ENCODE data around the gene SLC25A18. TPM values are rescaled to one million over a fixed set of nuclear protein-coding genes. Genes with fewer than 3 reads are reported as not detected.
A peak's percentile ranks its signal among the peaks of the same experiment; 100 is the strongest.

The SLC25A18 gene
- polyA plus RNA-seq, 1 donor (not counting 4 experiments of a cell fraction or from before 2014, with no cell fraction given), result 0.04 TPM

DNA sequence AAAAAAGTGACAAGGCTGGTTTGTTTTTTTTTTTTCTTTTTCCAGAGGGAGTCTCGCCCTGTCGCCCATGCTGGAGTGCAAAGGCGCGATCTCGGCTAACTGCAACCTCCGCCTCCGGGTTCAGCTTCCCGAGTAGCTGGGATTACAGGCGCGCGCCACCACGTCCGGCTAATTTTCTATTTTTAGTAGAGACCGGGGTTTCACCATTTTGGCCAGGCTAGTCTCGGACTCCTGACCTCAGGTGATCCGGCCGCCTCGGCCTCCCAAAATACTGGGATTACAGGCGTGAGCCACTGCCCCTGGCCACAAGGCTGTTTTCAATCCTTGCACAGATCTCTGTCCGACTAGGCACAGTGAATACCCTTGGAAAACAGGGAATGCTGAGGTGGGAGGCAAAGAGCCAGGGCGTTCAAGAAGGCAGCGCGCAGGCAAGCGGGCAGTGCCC is 64.7 kb downstream of the SLC25A18 start:
- Histone ChIP-seq H2AFZ (ENCODE audit: control insufficient read depth, low read length) (peak overlapping the region; percentile 66), H3K9ac (ENCODE audit: control insufficient read depth, extremely low read depth, insufficient read depth, low read length) (peak overlapping the region; percentile 99), H3K79me2 (ENCODE audit: control insufficient read depth, insufficient read depth, low read length) (peaks cover 51% of the 10 kb centered on the region), H3K27ac (ENCODE audit: control insufficient read depth, insufficient read depth, low read length) (peak overlapping the region; percentile 98), H4K20me1 (ENCODE audit: control insufficient read depth, extremely low read depth, insufficient read depth, low read length) (peaks cover 3% of the 10 kb centered on the region), H3K27me3 (ENCODE audit: control insufficient read depth, extremely low read depth, insufficient read depth, low read length) (no peaks in the 10 kb centered on the region), H3K4me3 (ENCODE audit: control insufficient read depth in 2 of 3, extremely low read depth in 1 of 3, insufficient read depth in 2 of 3, low read depth in 1 of 3, low read length in 3 of 3) (peak overlapping the region; percentile 95 to 97 (median 95)), H3K4me2 (ENCODE audit: control insufficient read depth, extremely low read depth, insufficient read depth, low read depth, low read length) (peak overlapping the region; percentile 61), H3K9me1 (ENCODE audit: control insufficient read depth, extremely low read depth, insufficient read depth, low read length) (no peaks in the 10 kb centered on the region), H3K9me3 (ENCODE audit: control insufficient read depth, low read depth, low read length) (no peaks in the 10 kb centered on the region), H3K4me1 (ENCODE audit: control insufficient read depth, extremely low read depth, insufficient read depth, low read length) (peaks cover 21% of the 10 kb centered on the region), H3K36me3 (ENCODE audit: control insufficient read depth in 2 of 2, extremely low read depth in 1 of 2, insufficient read depth in 2 of 2, low read length in 2 of 2) (peaks cover 0 to 4% of the 10 kb centered on the region in 2 experiments)
- no peak for FAIRE-seq
- no peak for TF ChIP-seq EZH2 (IDR thresholded peaks at IDR 0.05; ENCODE audit: low read length)
- TF ChIP-seq, protein P1, sequence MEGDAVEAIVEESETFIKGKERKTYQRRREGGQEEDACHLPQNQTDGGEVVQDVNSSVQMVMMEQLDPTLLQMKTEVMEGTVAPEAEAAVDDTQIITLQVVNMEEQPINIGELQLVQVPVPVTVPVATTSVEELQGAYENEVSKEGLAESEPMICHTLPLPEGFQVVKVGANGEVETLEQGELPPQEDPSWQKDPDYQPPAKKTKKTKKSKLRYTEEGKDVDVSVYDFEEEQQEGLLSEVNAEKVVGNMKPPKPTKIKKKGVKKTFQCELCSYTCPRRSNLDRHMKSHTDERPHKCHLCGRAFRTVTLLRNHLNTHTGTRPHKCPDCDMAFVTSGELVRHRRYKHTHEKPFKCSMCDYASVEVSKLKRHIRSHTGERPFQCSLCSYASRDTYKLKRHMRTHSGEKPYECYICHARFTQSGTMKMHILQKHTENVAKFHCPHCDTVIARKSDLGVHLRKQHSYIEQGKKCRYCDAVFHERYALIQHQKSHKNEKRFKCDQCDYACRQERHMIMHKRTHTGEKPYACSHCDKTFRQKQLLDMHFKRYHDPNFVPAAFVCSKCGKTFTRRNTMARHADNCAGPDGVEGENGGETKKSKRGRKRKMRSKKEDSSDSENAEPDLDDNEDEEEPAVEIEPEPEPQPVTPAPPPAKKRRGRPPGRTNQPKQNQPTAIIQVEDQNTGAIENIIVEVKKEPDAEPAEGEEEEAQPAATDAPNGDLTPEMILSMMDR (optimal IDR thresholded peaks at IDR 0.05 in 1 of 3, IDR thresholded peaks at IDR 0.05 in 1 of 3, conservative IDR thresholded peaks at IDR 0.05 in 1 of 3; ENCODE audit: extremely low read depth in 1 of 3, insufficient read depth in 2 of 3, low read length in 3 of 3), result no peak
- no peak for DNase-seq (ENCODE audit: low read depth, low spot score)
- dilution Hi-C loops (cut with MboI; ENCODE audit: extremely low pct_ligation_motif_present, low sequenced_read_pairs), result no loop called here

DNA sequence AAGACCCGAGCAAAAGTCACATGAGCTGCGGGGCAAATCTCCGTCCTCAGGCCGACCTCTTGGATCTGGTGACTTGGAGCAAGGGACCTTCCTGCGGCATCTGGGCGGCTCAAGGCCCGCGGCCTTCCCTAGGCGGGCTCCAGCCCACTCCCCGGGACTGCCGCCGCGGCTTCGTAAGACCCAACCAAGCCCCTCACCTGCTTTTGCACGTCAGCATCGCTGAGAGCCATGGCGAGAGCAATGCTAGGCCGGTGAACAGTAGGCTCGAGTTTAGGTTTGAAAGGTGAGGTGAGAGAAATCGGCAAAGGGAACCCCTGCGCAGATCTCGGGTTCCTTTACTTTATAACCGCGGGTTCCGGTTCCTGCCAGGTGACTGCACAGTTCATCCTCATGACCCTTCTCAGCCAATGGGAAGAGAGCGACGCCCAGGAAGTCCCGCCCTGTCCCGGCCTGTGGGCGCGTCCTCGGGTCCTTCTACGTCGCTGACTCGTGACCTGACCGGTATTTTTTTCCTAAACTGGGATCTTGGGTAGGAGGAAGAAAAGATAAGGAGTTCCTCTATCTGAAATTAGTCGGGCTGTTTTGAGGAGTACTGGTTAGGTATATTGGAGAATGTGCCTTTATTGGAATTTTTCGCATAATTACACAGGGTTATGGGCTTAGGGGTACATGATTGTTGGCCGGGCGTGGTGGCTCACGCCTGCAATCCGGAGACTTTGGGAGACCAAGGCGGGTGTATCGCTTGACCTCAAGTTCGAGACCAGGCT is 65.3 kb downstream of the SLC25A18 start, which contains the start of gene ATP6V1E1:
Gene ATP6V1E1 (minus strand): TSS at position 344 of the 767 bp plus-strand sequence. CDS start 114 bp downstream, at position 230.
- FAIRE-seq, result peak; percentile 92
- H3K9me3 ChIP-seq (ENCODE audit: control insufficient read depth, low read depth, low read length), result no peaks in the 10 kb centered on the region
- peaks cover 1% of the 10 kb centered on the region for H4K20me1 ChIP-seq (ENCODE audit: control insufficient read depth, extremely low read depth, insufficient read depth, low read length)
- peak; percentile 84 for DNase-seq (ENCODE audit: low read depth, low spot score)
- H3K9me1 ChIP-seq (ENCODE audit: control insufficient read depth, extremely low read depth, insufficient read depth, low read length), result no peaks in the 10 kb centered on the region
- H3K4me1 ChIP-seq (ENCODE audit: control insufficient read depth, extremely low read depth, insufficient read depth, low read length), result peaks cover 26% of the 10 kb centered on the region
- H3K27me3 ChIP-seq (ENCODE audit: control insufficient read depth, extremely low read depth, insufficient read depth, low read length), result no peaks in the 10 kb centered on the region
- peak within 1 kb of the TSS; percentile 95 to 97 (median 95) for H3K4me3 ChIP-seq (ENCODE audit: control insufficient read depth in 2 of 3, extremely low read depth in 1 of 3, insufficient read depth in 2 of 3, low read depth in 1 of 3, low read length in 3 of 3)
- peak within 1 kb of the TSS; percentile 99 for H3K9ac ChIP-seq (ENCODE audit: control insufficient read depth, extremely low read depth, insufficient read depth, low read length)
- H3K27ac ChIP-seq (ENCODE audit: control insufficient read depth, insufficient read depth, low read length), result peak within 1 kb of the TSS; percentile 98
- dilution Hi-C loops (cut with MboI; ENCODE audit: extremely low pct_ligation_motif_present, low sequenced_read_pairs), result no loop called here
- H2AFZ ChIP-seq (ENCODE audit: control insufficient read depth, low read length), result peak within 1 kb of the TSS; percentile 75
- H3K79me2 ChIP-seq (ENCODE audit: control insufficient read depth, insufficient read depth, low read length), result peaks cover 45% of the 10 kb centered on the region
- peak within 1 kb of the TSS; percentile 75 for H3K4me2 ChIP-seq (ENCODE audit: control insufficient read depth, extremely low read depth, insufficient read depth, low read depth, low read length)
- no peak for TF ChIP-seq EZH2 (IDR thresholded peaks at IDR 0.05; ENCODE audit: low read length)
- TF ChIP-seq, protein P1 (optimal IDR thresholded peaks at IDR 0.05 in 1 of 3, IDR thresholded peaks at IDR 0.05 in 1 of 3, conservative IDR thresholded peaks at IDR 0.05 in 1 of 3; ENCODE audit: extremely low read depth in 1 of 3, insufficient read depth in 2 of 3, low read length in 3 of 3), result no peak
- H3K36me3 ChIP-seq (ENCODE audit: control insufficient read depth in 2 of 2, extremely low read depth in 1 of 2, insufficient read depth in 2 of 2, low read length in 2 of 2), result peaks cover 0 to 2% of the 10 kb centered on the region in 2 experiments
